Esophagus squamous epithelium (tissue), 5 donors: Measurements from ENCODE around the gene DYNLT4. TPM values are rescaled to one million over a fixed set of nuclear protein-coding genes. Genes with fewer than 3 reads are reported as not detected.

Source experiments
- DNase-seq: peaks from one replicate; lab custom pipeline; 2025; lab: John Stamatoyannopoulos, UW
- H3K27ac ChIP-seq, 4 donors: fragments of 200-600 bp; sonication (generic); one replicate each; pipeline ENCODE4 v1.5.1; 2016 to 2019; ENCODE audit warnings: mild to moderate bottlenecking in 1 of 4
- H3K27me3 ChIP-seq, 4 donors: fragments of 200-600 bp; sonication (generic); 1 replicate in 3 of 4; 2 replicates in 1 of 4; pipeline versions ENCODE4 v1.5.1 to v1.6.0; 2017 to 2021; ENCODE audit warnings: antibody characterized with exemption in 1 of 4
- H3K36me3 ChIP-seq, 3 donors: fragments of 200-600 bp; sonication (generic); one replicate each; pipeline ENCODE4 v1.5.1; 2016 to 2019
- H3K4me1 ChIP-seq, 3 donors: fragments of 200-600 bp; sonication (generic); one replicate each; pipeline ENCODE4 v1.5.1; 2017 to 2019
- H3K4me3 ChIP-seq, 4 donors: fragments of 200-600 bp; sonication (generic); 1 replicate in 3 of 4; 2 replicates in 1 of 4; pipeline ENCODE4 v1.5.1; 2016 to 2019; ENCODE audit warnings: mild to moderate bottlenecking in 2 of 4, moderate library complexity in 1 of 4
- H3K9me3 ChIP-seq, 3 donors: fragments of 200-600 bp; sonication (generic); one replicate each; pipeline ENCODE4 v1.5.1; 2016 to 2019
- CTCF ChIP-seq, 6 experiments: fragments of 450-650 bp in 4 of 6; fragments of 200-600 bp in 2 of 6; sonication (generic) in 2 of 6; IDR thresholded peaks; one replicate each; pipeline ENCODE4 v1.5.1; 2016 to 2019; ENCODE audit warnings: antibody characterized with exemption in 6 of 6, mild to moderate bottlenecking in 4 of 6, moderate library complexity in 4 of 6
- POLR2A ChIP-seq, 4 donors: fragments of 450-650 bp; IDR thresholded peaks; one replicate each; pipeline ENCODE4 v1.6.1; 2017; ENCODE audit warnings: antibody characterized with exemption in 4 of 4, mild to moderate bottlenecking in 4 of 4, moderate library complexity in 3 of 4
- WGBS, 2 donors: methylation state at CpG; one replicate each; pipeline ENCODE4 v1.1.5; 2018; 5-methylcytosine and 5-hydroxymethylcytosine counted together
- intact Hi-C: fragments of 100-400 bp; cut with DNase I; formaldehyde crosslinking; loops from one replicate; pipeline ENCODE4 v1.15.0; 2022
- total RNA-seq, 4 donors: library from RNA; depleted of rRNA; stranded (reverse); fragments of >200 nt; gene quantifications; one replicate each; pipeline ENCODE4 v1.1.0, GENCODE V29; 2016
- donor health status: DM: yes; HTN: yes; CAD: no.

The DYNLT4 gene
- total RNA-seq, 4 donors from 2014 or later, result not detected

GRCh38 chr1:44822981-44823451 is 15.9 kb upstream of the DYNLT4 start:
- Histone ChIP-seq H3K36me3 (no peaks in the 10 kb centered on the region), H3K9me3 (no peaks in the 10 kb centered on the region), H3K27ac (no peak overlapping the region), H3K27me3 (no peaks in the 10 kb centered on the region), H3K4me3 (no peak overlapping the region), H3K4me1 (peaks cover 10 to 40% (median 12%) of the 10 kb centered on the region in 3 donors)
- intact Hi-C loops, result no loop called here
- TF ChIP-seq POLR2A (IDR thresholded peaks at IDR 0.05) (no peak), CTCF (IDR thresholded peaks at IDR 0.05) (no peak)
- WGBS, 2 donors, result 80 to 93% methylated on average over 7 of the region's 15 CpGs
- DNase-seq, result no peak

GRCh38 chr1:44822131-44822701 is 15.1 kb upstream of the DYNLT4 start:
- TF ChIP-seq CTCF (IDR thresholded peaks at IDR 0.05) (no peak), POLR2A (IDR thresholded peaks at IDR 0.05) (no peak)
- Histone ChIP-seq H3K9me3 (no peaks in the 10 kb centered on the region), H3K27ac (no peak overlapping the region), H3K4me1 (peaks cover 10 to 46% (median 12%) of the 10 kb centered on the region in 3 donors), H3K27me3 (no peaks in the 10 kb centered on the region), H3K36me3 (no peaks in the 10 kb centered on the region), H3K4me3 (no peak overlapping the region)
- 83 to 96% methylated on average over 1 to 3 of the region's 6 CpGs for WGBS, 2 donors
- DNase-seq, result no peak
- intact Hi-C loops, result no loop called here

GRCh38 chr1:44821240-44821715 is 14.1 kb upstream of the DYNLT4 start:
- Histone ChIP-seq H3K27me3 (no peaks in the 10 kb centered on the region), H3K36me3 (no peaks in the 10 kb centered on the region), H3K9me3 (no peaks in the 10 kb centered on the region), H3K4me3 (no peak overlapping the region), H3K4me1 (peaks cover 10 to 44% (median 12%) of the 10 kb centered on the region in 3 donors), H3K27ac (peak overlapping the region in 3 of 4 donors; percentile 87 to 97 (median 91))
- WGBS, 2 donors, result 87 to 97% methylated on average over 5 of the region's 9 CpGs
- TF ChIP-seq CTCF (IDR thresholded peaks at IDR 0.05), result no peak
- TF ChIP-seq POLR2A (IDR thresholded peaks at IDR 0.05), result no peak
- DNase-seq, result no peak
- intact Hi-C loops, result no loop called here

- H3K36me3 ChIP-seq, result no peaks in the 10 kb centered on the region
- 35 to 40% methylated on average over 12 of the region's 25 CpGs for WGBS, 2 donors
- H3K9me3 ChIP-seq, result no peaks in the 10 kb centered on the region
- intact Hi-C loops, result no loop called here
- no peak for DNase-seq
- H3K27me3 ChIP-seq, result no peaks in the 10 kb centered on the region
- peak overlapping the region; percentile 77 to 97 (median 89) for H3K27ac ChIP-seq
- peaks cover 14 to 48% (median 14%) of the 10 kb centered on the region in 3 donors for H3K4me1 ChIP-seq
- TF ChIP-seq POLR2A (IDR thresholded peaks at IDR 0.05), result no peak
- TF ChIP-seq CTCF (IDR thresholded peaks at IDR 0.05), result no peak
- H3K4me3 ChIP-seq, result peak overlapping the region; percentile 39 to 79 (median 52)
Measured at GRCh38 chr1:44820328-44821239, 13.4 kb upstream of the DYNLT4 start.
